Trophoblast cell (in vitro differentiated cells and primary cell): ENCODE measurements around the gene XYLB.
A peak's percentile ranks its signal among the peaks of the same experiment; 100 is the strongest.

ENCODE experiments used
- DNase-seq, 2 donors: peaks; one replicate each; pipeline ENCODE4 v3.0.0-alpha.2; 2016
- H2AFZ ChIP-seq: 2 replicates; pipeline ENCODE4 v1.6.1; 2013; ENCODE audit warnings: low read length, moderate library complexity, mild to moderate bottlenecking; ENCODE audit not compliant: insufficient read depth, poor library complexity
- H2AK5ac ChIP-seq: 2 replicates; pipeline ENCODE4 v1.6.1; 2013; ENCODE audit warnings: mild to moderate bottlenecking, low read length
- H2BK120ac ChIP-seq: 2 replicates; pipeline ENCODE4 v1.6.1; 2013; ENCODE audit warnings: low read length, mild to moderate bottlenecking, moderate library complexity; ENCODE audit not compliant: insufficient read depth, poor library complexity
- H2BK12ac ChIP-seq: 2 replicates; pipeline ENCODE4 v1.6.1; 2013; ENCODE audit warnings: mild to moderate bottlenecking, low read length, moderate library complexity
- H2BK5ac ChIP-seq: 2 replicates; pipeline ENCODE4 v1.6.1; 2013; ENCODE audit warnings: low read length, low read depth, moderate library complexity, mild to moderate bottlenecking; ENCODE audit not compliant: poor library complexity
- H3K14ac ChIP-seq: 2 replicates; pipeline ENCODE4 v1.6.1; 2013; ENCODE audit warnings: mild to moderate bottlenecking, low read length
- H3K18ac ChIP-seq: 2 replicates; pipeline ENCODE4 v1.6.1; 2013; ENCODE audit warnings: mild to moderate bottlenecking, low read length
- H3K23ac ChIP-seq: 2 replicates; pipeline ENCODE4 v1.6.1; 2013; ENCODE audit warnings: low read length
- H3K27ac ChIP-seq: 2 replicates; pipeline ENCODE4 v1.5.1; 2013; ENCODE audit warnings: low read depth, mild to moderate bottlenecking, inconsistent platforms, low read length, moderate library complexity
- H3K27me3 ChIP-seq: 2 replicates; pipeline ENCODE4 v1.6.1; 2013; ENCODE audit warnings: inconsistent platforms, mild to moderate bottlenecking, low read length, moderate library complexity; ENCODE audit not compliant: insufficient read depth
- H3K36me3 ChIP-seq, 2 experiments: 1 replicate in 1 of 2; 2 replicates in 1 of 2; pipeline ENCODE4 v1.6.1; 2013; ENCODE audit warnings: low read length in 2 of 2, mild to moderate bottlenecking in 2 of 2, moderate library complexity in 1 of 2; ENCODE audit not compliant: insufficient read depth in 2 of 2, control insufficient read depth in 1 of 2
- H3K4ac ChIP-seq: 2 replicates; pipeline ENCODE4 v1.6.1; 2013; ENCODE audit warnings: low read depth, mild to moderate bottlenecking, low read length, moderate library complexity
- H3K4me1 ChIP-seq, 2 experiments: 1 replicate in 1 of 2; 2 replicates in 1 of 2; pipeline ENCODE4 v1.6.1; 2013; ENCODE audit warnings: low read length in 2 of 2, mild to moderate bottlenecking in 2 of 2, moderate library complexity in 1 of 2; ENCODE audit not compliant: insufficient read depth in 2 of 2, control insufficient read depth in 1 of 2
- H3K4me2 ChIP-seq: 2 replicates; pipeline ENCODE4 v1.6.1; 2013; ENCODE audit warnings: inconsistent platforms, mild to moderate bottlenecking, low read length, moderate library complexity
- H3K4me3 ChIP-seq: 2 replicates; pipeline ENCODE4 v1.5.1; 2013; ENCODE audit warnings: mild to moderate bottlenecking, low read depth, low read length, inconsistent platforms
- H3K79me1 ChIP-seq: one replicate; pipeline ENCODE4 v1.6.1; 2013; ENCODE audit warnings: low read length
- H3K79me2 ChIP-seq: 2 replicates; pipeline ENCODE4 v1.6.1; 2013; ENCODE audit warnings: low read length, mild to moderate bottlenecking; ENCODE audit not compliant: control insufficient read depth, insufficient read depth, poor library complexity
- H3K9ac ChIP-seq: 2 replicates; pipeline ENCODE4 v1.6.1; 2013; ENCODE audit warnings: mild to moderate bottlenecking, low read length
- H3K9me3 ChIP-seq: 2 replicates; pipeline ENCODE4 v1.6.1; 2013; ENCODE audit warnings: low read depth, mild to moderate bottlenecking, control low read depth, inconsistent platforms, low read length; ENCODE audit not compliant: insufficient read depth
- H4K12ac ChIP-seq: 2 replicates; pipeline ENCODE4 v1.6.1; 2013; ENCODE audit warnings: low read depth, mild to moderate bottlenecking, low read length, moderate library complexity
- H4K8ac ChIP-seq: 2 replicates; pipeline ENCODE4 v1.6.1; 2013; ENCODE audit warnings: low read depth, mild to moderate bottlenecking, low read length, moderate library complexity
- H4K91ac ChIP-seq: one replicate; pipeline ENCODE4 v1.6.1; 2013; ENCODE audit warnings: low read depth, mild to moderate bottlenecking, low read length, moderate library complexity
- WGBS: extraction: QIAGEN DNeasy Blood & Tissue Kit; methylation state at CpG from one replicate; pipeline ENCODE4 v1.1.7; 2013; ENCODE audit warnings: missing lambda C conversion rate; ENCODE audit not compliant: insufficient read length, insufficient coverage; ENCODE audit errors: extremely low coverage; 5-methylcytosine and 5-hydroxymethylcytosine counted together

Gene XYLB

DNA sequence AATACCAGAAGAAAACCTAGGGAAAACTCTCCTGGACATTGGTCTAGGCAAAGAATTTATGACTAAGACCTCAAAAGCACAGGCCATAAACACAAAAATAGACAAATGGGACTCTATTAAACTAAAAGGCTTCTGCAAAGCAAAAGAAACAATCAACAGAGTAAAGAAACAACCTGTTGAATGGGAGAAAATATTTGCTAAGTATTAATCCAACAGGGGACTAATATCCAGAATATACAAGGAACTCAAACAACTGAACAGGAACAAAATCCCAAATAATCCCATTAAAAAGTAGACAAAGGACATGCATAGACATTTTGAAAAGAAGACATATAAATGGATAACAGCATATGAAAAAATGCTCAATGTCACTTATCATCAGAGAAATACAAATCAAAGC is 100.2 kb downstream of the XYLB start:
- Histone ChIP-seq H2BK12ac (no peak overlapping the region), H2AK5ac (no peak overlapping the region), H3K23ac (no peak overlapping the region), H2BK120ac (no peak overlapping the region), H3K9ac (no peak overlapping the region), H3K79me2 (no peaks in the 10 kb centered on the region), H4K12ac (no peak overlapping the region), H3K4me3 (no peak overlapping the region), H3K14ac (no peak overlapping the region), H4K91ac (no peak overlapping the region), H3K4me2 (no peak overlapping the region), H3K4ac (no peak overlapping the region), H3K4me1 (no peaks in the 10 kb centered on the region), H3K27ac (no peak overlapping the region), H2AFZ (no peak overlapping the region), H3K79me1 (no peaks in the 10 kb centered on the region), H2BK5ac (no peak overlapping the region), H3K36me3 (no peaks in the 10 kb centered on the region), H3K18ac (no peak overlapping the region), H3K9me3 (no peaks in the 10 kb centered on the region), H4K8ac (no peak overlapping the region), H3K27me3 (no peaks in the 10 kb centered on the region)
- DNase-seq, result no peak

DNA sequence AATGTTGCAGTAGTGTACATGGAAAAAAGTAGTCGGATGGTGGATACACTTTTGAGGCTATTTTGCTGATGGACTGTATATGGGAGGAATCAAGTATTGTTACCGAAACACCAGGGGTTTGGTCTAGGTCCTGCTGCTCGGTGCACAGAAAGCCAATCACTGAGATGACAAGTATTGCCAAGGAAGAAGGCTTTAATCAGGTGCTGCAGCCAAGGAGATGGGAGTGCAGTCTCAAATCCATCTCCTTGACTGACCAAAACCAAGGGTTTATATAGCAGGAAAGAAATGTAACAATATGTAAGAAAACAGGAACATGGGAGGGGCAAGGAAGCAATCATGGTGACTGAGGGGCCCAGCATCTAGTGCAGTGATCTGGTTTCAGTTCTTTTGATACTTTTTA is 104.3 kb downstream of the XYLB start:
- no peak overlapping the region for H4K8ac ChIP-seq
- H3K23ac ChIP-seq, result no peak overlapping the region
- no peak for DNase-seq
- H3K4me1 ChIP-seq, result peaks cover 7 to 8% of the 10 kb centered on the region in 2 experiments
- H3K4me3 ChIP-seq, result no peak overlapping the region
- no peak overlapping the region for H2BK120ac ChIP-seq
- H4K12ac ChIP-seq, result no peak overlapping the region
- no peak overlapping the region for H2AK5ac ChIP-seq
- H2BK5ac ChIP-seq, result no peak overlapping the region
- peaks cover 15% of the 10 kb centered on the region for H3K79me2 ChIP-seq
- H3K9ac ChIP-seq, result no peak overlapping the region
- H3K36me3 ChIP-seq, result no peaks in the 10 kb centered on the region
- H2BK12ac ChIP-seq, result no peak overlapping the region
- no CpG with 5 or more reads among the region's 3 CpGs for WGBS
- H2AFZ ChIP-seq, result no peak overlapping the region
- H3K4me2 ChIP-seq, result no peak overlapping the region
- H3K4ac ChIP-seq, result no peak overlapping the region
- H3K79me1 ChIP-seq, result peaks cover 13% of the 10 kb centered on the region
- no peaks in the 10 kb centered on the region for H3K27me3 ChIP-seq
- H3K27ac ChIP-seq, result no peak overlapping the region
- H3K9me3 ChIP-seq, result no peaks in the 10 kb centered on the region
- no peak overlapping the region for H4K91ac ChIP-seq
- H3K14ac ChIP-seq, result no peak overlapping the region
- no peak overlapping the region for H3K18ac ChIP-seq

DNA sequence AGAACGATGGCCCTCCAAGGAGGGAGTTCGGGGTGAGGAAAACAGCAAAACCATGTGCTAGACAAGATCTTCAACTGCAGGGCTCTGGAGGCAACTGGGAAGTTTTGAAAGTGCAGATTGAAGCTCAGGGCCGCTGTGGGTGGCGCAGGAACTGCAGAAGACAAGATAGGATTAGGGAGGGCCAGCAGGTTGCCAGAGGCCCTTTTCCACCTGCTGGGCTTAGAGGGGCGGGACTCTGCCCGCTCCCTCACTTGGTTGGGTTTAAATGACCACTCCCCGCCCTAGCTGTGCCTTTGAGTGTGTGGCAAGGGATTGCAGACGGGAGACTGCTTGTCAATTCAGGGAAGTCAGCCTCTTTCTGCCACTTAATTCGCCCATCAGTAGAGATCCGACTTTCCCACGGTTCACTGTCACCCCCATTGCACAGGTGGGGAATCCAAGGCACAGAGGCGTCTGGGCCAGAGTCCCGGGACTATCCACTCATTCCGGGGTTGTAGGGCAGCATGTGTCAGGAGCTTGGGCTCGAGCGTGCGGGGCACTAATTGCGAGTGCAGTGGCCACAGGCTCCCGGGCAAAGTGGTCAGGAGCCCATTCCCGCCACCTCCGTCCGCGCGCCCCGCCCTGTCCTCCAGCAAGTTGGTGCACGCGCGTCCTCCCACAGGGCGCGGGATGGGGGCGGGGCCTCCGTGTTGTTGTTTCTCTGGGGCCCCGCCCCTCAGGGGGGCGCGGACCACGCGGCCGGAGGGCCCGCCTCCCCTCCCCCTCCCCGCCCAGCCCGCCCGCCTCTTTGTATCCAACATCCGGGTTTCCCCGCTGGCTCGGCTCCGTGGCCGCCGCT is 106.7 kb downstream of the XYLB start, which contains the start of gene ACVR2B:
Gene ACVR2B, plus strand, starts transcription at position 816 of the 838 bp plus-strand sequence. CDS start 433 bp downstream, outside the sequence.
- H3K4me2 ChIP-seq, result peak within 1 kb of the TSS; percentile 99
- H3K4me3 ChIP-seq, result peak within 1 kb of the TSS; percentile 86
- H2AK5ac ChIP-seq, result peak within 1 kb of the TSS; percentile 49
- peak within 1 kb of the TSS; percentile 35 for H3K23ac ChIP-seq
- H3K4me1 ChIP-seq, result peaks cover 10 to 12% of the 10 kb centered on the region in 2 experiments
- H3K4ac ChIP-seq, result peak within 1 kb of the TSS; percentile 68
- H2AFZ ChIP-seq, result peak within 1 kb of the TSS; percentile 89
- H3K9me3 ChIP-seq, result no peaks in the 10 kb centered on the region
- peak within 1 kb of the TSS; percentile 85 for H4K8ac ChIP-seq
- peak within 1 kb of the TSS; percentile 99 for H3K9ac ChIP-seq
- H3K79me2 ChIP-seq, result peaks cover 23% of the 10 kb centered on the region
- no CpG with 5 or more reads among the region's 48 CpGs for WGBS
- H2BK120ac ChIP-seq, result peak within 1 kb of the TSS; percentile 79
- H2BK12ac ChIP-seq, result peak within 1 kb of the TSS; percentile 41
- no peaks in the 10 kb centered on the region for H3K36me3 ChIP-seq
- DNase-seq, result peak; percentile 81 to 83
- peak within 1 kb of the TSS; percentile 98 for H4K91ac ChIP-seq
- H3K27ac ChIP-seq, result peak within 1 kb of the TSS; percentile 87
- H3K79me1 ChIP-seq, result peaks cover 13% of the 10 kb centered on the region
- H3K14ac ChIP-seq, result peak within 1 kb of the TSS; percentile 97
- H4K12ac ChIP-seq, result peak within 1 kb of the TSS; percentile 83
- peak within 1 kb of the TSS; percentile 91 for H3K18ac ChIP-seq
- no peaks in the 10 kb centered on the region for H3K27me3 ChIP-seq
- H2BK5ac ChIP-seq, result peak within 1 kb of the TSS; percentile 73

DNA sequence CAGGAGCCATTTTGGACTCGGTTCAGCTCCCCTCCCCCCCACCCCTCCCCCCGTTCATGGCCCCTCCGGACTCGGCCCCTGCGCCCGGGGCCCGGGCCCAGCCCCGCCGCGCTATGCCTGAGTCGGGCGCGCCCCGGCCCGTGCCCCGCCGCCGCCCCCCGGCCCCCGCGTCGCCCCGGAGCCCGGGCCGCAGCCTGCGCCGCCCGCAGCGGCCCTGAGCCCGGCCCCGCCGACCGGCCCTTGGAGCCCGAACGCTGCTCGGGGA is 107.3 kb downstream of the XYLB start:
- peak overlapping the region; percentile 97 for H3K14ac ChIP-seq

More for the DNA sequence above, 107.3 kb downstream of the XYLB start:
- no peak overlapping the region for H2BK12ac ChIP-seq
- H2AFZ ChIP-seq, result peak overlapping the region; percentile 89
- peaks cover 10 to 12% of the 10 kb centered on the region in 2 experiments for H3K4me1 ChIP-seq
- H3K9ac ChIP-seq, result peak overlapping the region; percentile 99
- H4K8ac ChIP-seq, result peak overlapping the region; percentile 85
- H4K12ac ChIP-seq, result peak overlapping the region; percentile 83
- peak overlapping the region; percentile 99 for H3K4me2 ChIP-seq
- H3K36me3 ChIP-seq, result no peaks in the 10 kb centered on the region
- peak overlapping the region; percentile 42 for H2AK5ac ChIP-seq
- peaks cover 13% of the 10 kb centered on the region for H3K79me1 ChIP-seq
- H3K23ac ChIP-seq, result no peak overlapping the region
- no peak for DNase-seq
- H3K27me3 ChIP-seq, result no peaks in the 10 kb centered on the region
- no CpG with 5 or more reads among the region's 36 CpGs for WGBS
- H2BK5ac ChIP-seq, result peak overlapping the region; percentile 73
- H2BK120ac ChIP-seq, result peak overlapping the region; percentile 79
- H3K27ac ChIP-seq, result peak overlapping the region; percentile 87
- H3K4me3 ChIP-seq, result peak overlapping the region; percentile 86
- peak overlapping the region; percentile 98 for H4K91ac ChIP-seq
- peak overlapping the region; percentile 91 for H3K18ac ChIP-seq
- H3K4ac ChIP-seq, result peak overlapping the region; percentile 68
- peaks cover 25% of the 10 kb centered on the region for H3K79me2 ChIP-seq
- no peaks in the 10 kb centered on the region for H3K9me3 ChIP-seq
